Testis (tissue), 3 donors: ENCODE results near the gene POLDIP3. TPM values are rescaled to one million over a fixed set of nuclear protein-coding genes. Genes with fewer than 3 reads are reported as not detected.

Experiments used
- DNase-seq: peaks from one replicate; pipeline ENCODE4 v3.0.0-alpha.2; 2019
- H3K27ac ChIP-seq, 2 donors: fragments of 200-600 bp; sonication (generic); one replicate each; pipeline ENCODE4 v1.5.1; 2019
- H3K27me3 ChIP-seq: fragments of 200-600 bp; sonication (generic); one replicate; pipeline ENCODE4 v1.5.1; 2019
- H3K36me3 ChIP-seq: fragments of 200-600 bp; sonication (generic); one replicate; pipeline ENCODE4 v1.5.1; 2017; ENCODE audit warnings: low read depth; ENCODE audit errors: missing control alignments
- H3K4me1 ChIP-seq: fragments of 200-600 bp; sonication (generic); one replicate; pipeline ENCODE4 v1.5.1; 2019
- H3K4me3 ChIP-seq, 2 donors: fragments of 200-600 bp; sonication (generic); one replicate each; pipeline ENCODE4 v1.5.1; 2017 to 2019
- H3K9me3 ChIP-seq: fragments of 200-600 bp; sonication (generic); one replicate; pipeline ENCODE4 v1.5.1; 2017
- CTCF ChIP-seq, 3 experiments: fragments of 450-650 bp in 2 of 3; fragments of 200-600 bp in 1 of 3; sonication (generic) in 1 of 3; IDR thresholded peaks; one replicate each; pipeline ENCODE4 v1.5.1; 2016 to 2019; ENCODE audit warnings: antibody characterized with exemption in 3 of 3, mild to moderate bottlenecking in 2 of 3, moderate library complexity in 1 of 3
- POLR2A ChIP-seq: fragments of 450-650 bp; IDR thresholded peaks from one replicate; pipeline ENCODE4 v1.6.1; 2017; ENCODE audit warnings: antibody characterized with exemption, mild to moderate bottlenecking, moderate library complexity
- WGBS, 2 donors: methylation state at CpG; one replicate each; pipeline ENCODE4 v1.1.5; 2018; 5-methylcytosine and 5-hydroxymethylcytosine counted together
- intact Hi-C: fragments of 100-400 bp; cut with DNase I; formaldehyde crosslinking; loops from one replicate; pipeline ENCODE4 v1.15.1; 2023; ENCODE audit warnings: low total_unique reads
- polyA plus RNA-seq: library from polyadenylated mRNA; stranded (reverse); fragments of 350-450 nt; fragmentation: Illumina TruSeq; extraction: RNeasy Lipid Tissue Mini Kit (QIAGEN cat#74804); gene quantifications from one replicate; pipeline ENCODE4 v1.2.3, GENCODE V29; 2014; ENCODE audit warnings: low read depth, low replicate concordance; ENCODE audit not compliant: insufficient read depth
- total RNA-seq, 2 donors: library from RNA; depleted of rRNA; stranded (reverse); fragments of >200 nt; gene quantifications; one replicate each; pipeline ENCODE4 v1.2.3, GENCODE V29; 2016

Gene POLDIP3
- total and polyA plus RNA-seq, 3 donors from 2014 or later, result 57.5 to 76.9 (median 60.5) TPM

GRCh38 chr22:42562279-42562678 is 52.4 kb downstream of the POLDIP3 start:
- no peaks in the 10 kb centered on the region for H3K36me3 ChIP-seq
- 21 to 58% methylated on average over 8 of the region's 8 CpGs for WGBS, 2 donors
- peak; percentile 67 for DNase-seq
- H3K27ac ChIP-seq, result peak overlapping the region; percentile 20 to 59
- H3K9me3 ChIP-seq, result no peaks in the 10 kb centered on the region
- TF ChIP-seq POLR2A, result no peak
- no peak for TF ChIP-seq CTCF (IDR thresholded peaks at IDR 0.05)
- intact Hi-C loops, result no loop called here
- no peaks in the 10 kb centered on the region for H3K27me3 ChIP-seq
- no peak overlapping the region for H3K4me3 ChIP-seq
- peaks cover 15% of the 10 kb centered on the region for H3K4me1 ChIP-seq

DNA sequence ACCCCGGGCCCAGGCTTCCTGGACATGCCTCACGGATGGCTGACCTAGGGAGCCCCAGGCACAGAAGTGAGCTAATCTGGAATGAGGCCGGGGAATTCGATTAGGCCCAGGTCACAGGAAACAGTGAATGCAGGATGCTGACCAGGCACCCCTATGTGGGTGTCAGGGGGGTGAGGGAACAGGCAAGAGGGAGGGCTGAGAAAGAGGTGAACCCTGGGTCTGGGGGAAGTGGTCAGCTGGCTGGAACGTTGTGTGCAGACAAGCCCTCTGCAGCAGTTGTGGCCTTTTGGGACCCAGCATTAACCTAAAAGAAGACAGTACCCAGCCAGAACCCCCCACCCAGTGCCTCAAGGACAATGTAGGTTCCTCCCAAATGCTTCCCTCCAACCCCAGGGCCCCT is 52.8 kb downstream of the POLDIP3 start:
- WGBS, 2 donors, result 29 to 32% methylated on average over 5 of the region's 5 CpGs
- Histone ChIP-seq H3K4me1 (peaks cover 15% of the 10 kb centered on the region), H3K36me3 (no peaks in the 10 kb centered on the region), H3K4me3 (no peak overlapping the region), H3K27ac (peak overlapping the region in 1 of 2 donors; percentile 59), H3K9me3 (no peaks in the 10 kb centered on the region), H3K27me3 (no peaks in the 10 kb centered on the region)
- no peak for TF ChIP-seq POLR2A
- no peak for TF ChIP-seq CTCF (IDR thresholded peaks at IDR 0.05)
- intact Hi-C loops, result no loop called here
- DNase-seq, result no peak

- no peak overlapping the region for H3K27ac ChIP-seq
- DNase-seq, result no peak
- H3K36me3 ChIP-seq, result no peaks in the 10 kb centered on the region
- H3K4me1 ChIP-seq, result peaks cover 15% of the 10 kb centered on the region
- TF ChIP-seq POLR2A (no peak), CTCF (IDR thresholded peaks at IDR 0.05) (peak; percentile 20 to 24 (median 20))
- 60 to 81% methylated on average over 2 to 7 of the region's 7 CpGs for WGBS, 2 donors
- no peak overlapping the region for H3K4me3 ChIP-seq
- H3K9me3 ChIP-seq, result no peaks in the 10 kb centered on the region
- H3K27me3 ChIP-seq, result no peaks in the 10 kb centered on the region
- intact Hi-C loops, result no loop called here
Measured at GRCh38 chr22:42560781-42561180, 53.9 kb downstream of the POLDIP3 start.

DNA sequence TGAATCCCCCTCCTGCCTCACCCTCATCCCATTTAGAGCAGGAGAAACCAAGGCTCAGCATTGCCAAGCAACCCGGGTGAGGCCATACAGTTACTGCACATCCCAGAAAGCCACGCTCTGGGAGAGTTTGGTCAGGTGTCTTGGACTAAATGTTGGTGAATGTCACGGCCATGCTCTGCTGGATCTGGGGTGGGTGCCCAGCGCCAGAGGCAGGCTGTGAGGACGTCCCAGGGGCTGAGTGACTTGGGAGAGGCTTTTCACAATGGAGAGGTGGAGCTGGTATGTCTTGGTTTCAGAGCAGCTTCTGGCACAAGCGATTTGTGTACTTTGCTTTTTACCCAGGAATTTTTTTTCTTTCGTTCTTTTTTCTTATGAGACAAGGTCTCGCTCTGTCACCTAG is 54.3 kb downstream of the POLDIP3 start:
- Histone ChIP-seq H3K9me3 (no peaks in the 10 kb centered on the region), H3K27ac (no peak overlapping the region), H3K4me3 (no peak overlapping the region), H3K4me1 (peaks cover 15% of the 10 kb centered on the region), H3K36me3 (no peaks in the 10 kb centered on the region), H3K27me3 (no peaks in the 10 kb centered on the region)
- TF ChIP-seq POLR2A, result no peak
- no peak for TF ChIP-seq CTCF (IDR thresholded peaks at IDR 0.05)
- WGBS, 2 donors, result 79 to 90% methylated on average over 8 of the region's 8 CpGs
- no peak for DNase-seq
- intact Hi-C loops, result no loop called here
